Esophagus muscularis mucosa (tissue), 4 donors: ENCODE results near the gene TMEM238. TPM values are rescaled to one million over a fixed set of nuclear protein-coding genes. Genes with fewer than 3 reads are reported as not detected.
A peak's percentile ranks its signal among the peaks of the same experiment; 100 is the strongest.

ENCODE experiments used
- DNase-seq: peaks from one replicate; pipeline ENCODE4 v3.0.0-alpha.2; 2017; ENCODE audit errors: extremely low spot score
- H3K27ac ChIP-seq, 4 donors: fragments of 200-600 bp; sonication (generic); replicated peaks in 1 of 4; 1 replicate in 3 of 4; 2 replicates in 1 of 4; pipeline ENCODE4 v1.5.1; 2016 to 2019; ENCODE audit warnings: mild to moderate bottlenecking in 1 of 4
- H3K27me3 ChIP-seq, 4 donors: fragments of 200-600 bp; sonication (generic); one replicate each; pipeline versions ENCODE4 v1.5.1 to v1.6.0; 2016 to 2019
- H3K36me3 ChIP-seq, 4 donors: fragments of 200-600 bp; sonication (generic); one replicate each; pipeline ENCODE4 v1.5.1; 2016 to 2019
- H3K4me1 ChIP-seq, 4 donors: fragments of 200-600 bp; sonication (generic); one replicate each; pipeline ENCODE4 v1.5.1; 2016 to 2019
- H3K4me3 ChIP-seq, 4 donors: fragments of 200-600 bp; sonication (generic); 1 replicate in 2 of 4; 2 replicates in 2 of 4; pipeline ENCODE4 v1.5.1; 2016 to 2019; ENCODE audit warnings: mild to moderate bottlenecking in 4 of 4, moderate library complexity in 1 of 4
- H3K9me3 ChIP-seq, 4 donors: fragments of 200-600 bp; sonication (generic); 1 replicate in 3 of 4; 2 replicates in 1 of 4; pipeline ENCODE4 v1.5.1; 2016 to 2019
- EP300 ChIP-seq: sonication (generic); formaldehyde crosslinking; IDR thresholded peaks from one replicate; pipeline ENCODE4 v1.6.1; 2017; ENCODE audit warnings: antibody characterized with exemption
- POLR2A ChIP-seq: fragments of 450-650 bp; IDR thresholded peaks from one replicate; pipeline ENCODE4 v1.6.1; 2017; ENCODE audit warnings: antibody characterized with exemption, moderate library complexity, mild to moderate bottlenecking, low read depth
- POLR2AphosphoS5 ChIP-seq, 2 donors: sonication (generic); formaldehyde crosslinking; IDR thresholded peaks; one replicate each; pipeline ENCODE4 v1.6.1; 2017; ENCODE audit warnings: antibody characterized with exemption in 2 of 2
- WGBS: methylation state at CpG from one replicate; pipeline ENCODE4 v1.1.5; 2018; 5-methylcytosine and 5-hydroxymethylcytosine counted together
- intact Hi-C: fragments of 100-400 bp; cut with DNase I; formaldehyde crosslinking; loops from one replicate; pipeline ENCODE4 v1.15.1; 2023
- total RNA-seq, 4 donors: library from RNA; depleted of rRNA; stranded (reverse); fragments of >200 nt; gene quantifications; one replicate each; pipeline versions ENCODE4 v1.1.0 to v1.2.1, GENCODE V29; 2016
- TF ChIP-seq, protein P1 (sequence below), 3 experiments: fragments of 200-600 bp in 2 of 3; fragments of 450-650 bp in 1 of 3; sonication (generic) in 2 of 3; IDR thresholded peaks; one replicate each; pipeline ENCODE4 v1.5.1; 2017 to 2019; ENCODE audit warnings: antibody characterized with exemption in 3 of 3, mild to moderate bottlenecking in 2 of 3, moderate library complexity in 1 of 3

TMEM238 gene
- total RNA-seq, 4 donors from 2014 or later = 0.83 to 7.5 (median 1.00) TPM

DNA sequence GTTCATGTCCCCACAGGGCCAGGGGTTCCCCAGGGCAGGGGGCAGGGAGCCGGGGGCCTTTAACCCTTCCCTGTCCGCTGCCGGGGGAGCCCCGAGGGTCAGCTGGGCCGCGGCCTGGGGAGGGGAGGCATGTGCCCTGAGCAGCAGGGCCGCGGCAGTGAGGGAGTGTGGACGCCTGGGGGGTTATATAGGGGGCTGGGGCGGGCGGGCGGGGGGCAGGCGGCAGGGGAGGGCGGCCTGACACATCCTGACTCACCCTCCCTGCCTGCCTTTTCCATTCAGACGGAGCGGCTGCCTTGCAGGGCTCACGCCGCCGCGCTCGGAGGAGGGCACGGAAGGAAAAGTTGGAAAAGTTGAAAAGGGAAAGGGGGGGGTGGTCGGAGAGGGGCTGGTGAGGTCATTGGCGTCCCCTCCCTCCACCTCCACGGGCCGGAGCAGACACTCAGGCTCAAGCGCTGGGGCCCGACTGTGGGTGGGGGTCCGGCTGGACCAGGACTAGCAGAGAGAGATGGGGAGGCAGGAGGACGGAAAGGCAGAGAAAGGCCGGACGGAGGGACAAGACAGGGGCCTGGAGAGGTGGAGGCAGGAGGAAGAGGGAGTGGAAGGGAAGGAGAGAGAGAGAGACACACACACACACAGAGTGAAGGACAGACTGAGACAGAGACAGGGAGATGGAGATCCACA is 13.6 kb downstream of the TMEM238 start, which contains the start of gene IL11:
Gene IL11, minus strand, starts transcription at position 159 of the 684 bp plus-strand sequence. Its CDS starts 153 bp downstream, at position 6.
- intact Hi-C loops = no loop called here
- Histone ChIP-seq H3K4me1 (peaks cover 17 to 30% (median 28%) of the 10 kb centered on the region in 4 donors), H3K9me3 (no peaks in the 10 kb centered on the region), H3K36me3 (no peaks in the 10 kb centered on the region), H3K4me3 (peak within 1 kb of the TSS; percentile 31 to 48 (median 38)), H3K27me3 (peaks cover 5 to 100% (median 53%) of the 10 kb centered on the region in 4 donors), H3K27ac (no peak within 1 kb of the TSS)
- 11% methylated on average over 18 of the region's 32 CpGs for WGBS
- no peak for TF ChIP-seq POLR2A
- DNase-seq = no peak

DNA sequence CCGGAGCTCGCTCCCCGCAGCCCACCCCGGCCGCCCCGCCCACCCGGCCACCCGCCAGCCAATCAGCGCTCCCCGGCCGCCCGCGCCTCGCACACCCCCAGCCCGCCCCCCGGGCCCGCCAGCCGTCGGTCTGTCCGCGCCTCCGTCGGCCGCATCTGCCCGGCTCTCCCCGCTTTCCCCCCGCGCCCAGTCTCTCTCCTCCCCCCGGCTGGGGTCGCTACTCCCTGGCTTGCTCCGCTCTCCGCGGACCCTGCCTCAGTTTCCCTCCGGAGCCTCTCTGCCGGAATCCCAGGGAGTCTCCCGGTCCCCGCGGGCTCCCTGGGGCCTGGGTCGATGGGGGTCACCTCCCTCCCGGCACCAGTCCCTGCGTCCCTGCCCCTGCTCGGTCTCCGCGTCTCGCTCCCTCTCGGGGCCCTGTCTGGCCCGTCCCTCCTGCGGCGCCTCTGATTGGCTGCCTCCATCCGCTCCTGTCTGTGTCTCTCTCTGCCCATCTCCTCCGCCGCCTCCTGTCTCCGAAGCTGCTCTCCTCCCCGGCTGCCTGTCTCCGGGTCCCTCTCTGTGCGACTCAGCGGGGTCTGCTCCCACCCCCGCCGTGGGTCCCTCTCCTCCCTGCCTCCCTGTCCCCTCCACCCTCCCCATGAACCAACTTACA is 14.3 kb downstream of the TMEM238 start:
- no peaks in the 10 kb centered on the region for H3K9me3 ChIP-seq
- H3K4me3 ChIP-seq = peak overlapping the region; percentile 31 to 48 (median 38)
- 0% methylated on average over 24 of the region's 59 CpGs for whole genome bisulfite sequencing
- DNase-seq = no peak
- H3K27me3 ChIP-seq = peaks cover 5 to 96% (median 51%) of the 10 kb centered on the region in 4 donors
- H3K36me3 ChIP-seq = no peaks in the 10 kb centered on the region
- intact Hi-C loops = no loop called here
- TF ChIP-seq, protein P1, sequence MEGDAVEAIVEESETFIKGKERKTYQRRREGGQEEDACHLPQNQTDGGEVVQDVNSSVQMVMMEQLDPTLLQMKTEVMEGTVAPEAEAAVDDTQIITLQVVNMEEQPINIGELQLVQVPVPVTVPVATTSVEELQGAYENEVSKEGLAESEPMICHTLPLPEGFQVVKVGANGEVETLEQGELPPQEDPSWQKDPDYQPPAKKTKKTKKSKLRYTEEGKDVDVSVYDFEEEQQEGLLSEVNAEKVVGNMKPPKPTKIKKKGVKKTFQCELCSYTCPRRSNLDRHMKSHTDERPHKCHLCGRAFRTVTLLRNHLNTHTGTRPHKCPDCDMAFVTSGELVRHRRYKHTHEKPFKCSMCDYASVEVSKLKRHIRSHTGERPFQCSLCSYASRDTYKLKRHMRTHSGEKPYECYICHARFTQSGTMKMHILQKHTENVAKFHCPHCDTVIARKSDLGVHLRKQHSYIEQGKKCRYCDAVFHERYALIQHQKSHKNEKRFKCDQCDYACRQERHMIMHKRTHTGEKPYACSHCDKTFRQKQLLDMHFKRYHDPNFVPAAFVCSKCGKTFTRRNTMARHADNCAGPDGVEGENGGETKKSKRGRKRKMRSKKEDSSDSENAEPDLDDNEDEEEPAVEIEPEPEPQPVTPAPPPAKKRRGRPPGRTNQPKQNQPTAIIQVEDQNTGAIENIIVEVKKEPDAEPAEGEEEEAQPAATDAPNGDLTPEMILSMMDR (IDR thresholded peaks at IDR 0.05) = no peak
- TF ChIP-seq EP300 (no peak), POLR2A (no peak), POLR2AphosphoS5 (IDR thresholded peaks at IDR 0.05) (no peak)
- H3K4me1 ChIP-seq = peaks cover 17 to 30% (median 28%) of the 10 kb centered on the region in 4 donors
- no peak overlapping the region for H3K27ac ChIP-seq

DNA sequence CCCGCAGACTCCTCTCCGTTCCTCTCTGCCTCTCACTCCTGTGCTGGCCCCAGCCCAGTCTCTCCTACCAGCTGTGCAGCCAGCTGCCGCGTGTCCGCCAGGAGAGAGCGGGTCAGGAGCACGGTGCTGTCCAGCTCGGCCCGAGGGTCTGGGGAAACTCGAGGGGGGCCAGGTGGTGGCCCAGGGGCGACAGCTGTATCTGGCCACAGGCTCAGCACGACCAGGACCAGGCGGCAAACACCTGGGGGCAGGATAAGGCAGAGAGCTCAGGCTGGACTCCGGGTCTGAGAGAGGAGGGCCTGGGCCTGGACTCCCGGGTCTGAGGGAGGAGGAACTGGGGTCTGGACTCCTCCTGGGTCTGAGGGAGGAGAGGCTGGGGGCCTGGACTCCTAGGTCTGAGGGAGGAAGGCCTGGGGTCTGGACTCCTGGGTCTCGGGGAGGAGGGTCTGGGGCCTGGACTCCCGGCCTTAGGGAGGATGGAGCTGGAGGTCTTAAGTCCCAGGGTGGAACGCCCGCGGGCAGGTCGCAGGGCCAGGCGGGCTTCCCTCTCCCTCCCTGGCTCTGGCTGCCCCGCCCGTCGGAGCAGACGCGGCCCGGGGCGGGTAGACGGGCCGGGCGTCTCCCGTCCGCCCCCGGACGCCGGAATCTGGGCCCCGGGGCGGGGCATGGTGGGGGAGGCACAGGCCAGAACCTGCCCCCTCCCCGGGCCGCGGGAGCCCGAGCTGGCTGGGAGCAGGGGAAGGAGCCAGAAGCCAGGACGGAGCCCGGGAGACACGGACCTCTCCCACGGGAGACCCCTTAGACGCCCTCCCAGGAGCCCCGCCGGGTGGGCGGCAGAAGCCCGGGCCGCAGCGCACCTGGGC is 15.2 kb downstream of the TMEM238 start:
- no peak overlapping the region for H3K27ac ChIP-seq
- intact Hi-C loops = no loop called here
- TF ChIP-seq POLR2A = no peak
- TF ChIP-seq POLR2AphosphoS5 (IDR thresholded peaks at IDR 0.05) = no peak
- no peak for TF ChIP-seq EP300
- TF ChIP-seq, protein P1 (IDR thresholded peaks at IDR 0.05) = no peak
- H3K27me3 ChIP-seq = peaks cover 5 to 87% (median 46%) of the 10 kb centered on the region in 4 donors
- peak overlapping the region; percentile 18 to 48 (median 30) for H3K4me3 ChIP-seq
- 32% methylated on average over 14 of the region's 54 CpGs for WGBS
- peaks cover 14 to 24% (median 22%) of the 10 kb centered on the region in 4 donors for H3K4me1 ChIP-seq
- H3K9me3 ChIP-seq = no peaks in the 10 kb centered on the region
- no peak for DNase-seq
- no peaks in the 10 kb centered on the region for H3K36me3 ChIP-seq

DNA sequence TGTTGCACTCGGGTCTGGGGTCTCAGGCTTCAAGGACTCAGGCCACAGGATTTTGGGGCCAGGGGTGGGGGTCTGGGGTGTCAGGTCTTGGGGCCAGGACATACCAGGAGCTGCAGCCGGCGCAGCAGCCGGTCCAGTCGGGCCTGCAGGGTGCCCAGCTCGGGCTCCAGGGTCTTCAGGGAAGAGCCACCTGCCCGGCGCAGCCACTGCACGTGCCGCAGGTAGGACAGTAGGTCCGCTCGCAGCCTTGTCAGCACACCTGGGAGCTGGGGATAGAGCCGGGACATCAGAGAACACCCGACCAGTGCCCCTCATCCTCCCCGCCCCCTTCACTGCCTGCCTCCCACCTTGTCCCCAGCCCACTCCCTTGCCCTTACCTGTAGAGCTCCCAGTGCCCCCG is 16.0 kb downstream of the TMEM238 start:
- DNase-seq = no peak
- no peaks in the 10 kb centered on the region for H3K36me3 ChIP-seq
- peaks cover 5 to 79% (median 41%) of the 10 kb centered on the region in 4 donors for H3K27me3 ChIP-seq
- H3K27ac ChIP-seq = no peak overlapping the region
- intact Hi-C loops = no loop called here
- TF ChIP-seq EP300 (no peak), POLR2AphosphoS5 (IDR thresholded peaks at IDR 0.05) (no peak), POLR2A (no peak)
- TF ChIP-seq, protein P1 (IDR thresholded peaks at IDR 0.05) = no peak
- no peak overlapping the region for H3K4me3 ChIP-seq
- H3K4me1 ChIP-seq = peaks cover 13 to 22% (median 21%) of the 10 kb centered on the region in 4 donors
- 67% methylated on average over 1 of the region's 16 CpGs for WGBS
- H3K9me3 ChIP-seq = no peaks in the 10 kb centered on the region
